GM19467 (cell line): ENCODE data around the gene CPT2.

Experiments used
- ATAC-seq: cut with Tn5 transposase; IDR thresholded peaks from one replicate; pipeline ENCODE4 v1.9.1; 2021; ENCODE audit warnings: mild to moderate bottlenecking, moderate library complexity; ENCODE audit not compliant: unreplicated experiment

Gene CPT2

GRCh38 chr1:53196485-53197290, at the start of gene CPT2:
TSS of gene CPT2 (plus strand) at chr1:53196824. CDS start at chr1:53196944, 120 bp downstream.
- peak; percentile 99 for ATAC-seq

GRCh38 chr1:53147174-53147573, 49.5 kb upstream of the CPT2 start:
- no peak for ATAC-seq

GRCh38 chr1:53148123-53148522, 48.5 kb upstream of the CPT2 start:
- ATAC-seq = no peak

- no peak for ATAC-seq
Measured at GRCh38 chr1:53153752-53154151, 42.9 kb upstream of the CPT2 start.

GRCh38 chr1:53154859-53155438, 41.7 kb upstream of the CPT2 start:
- ATAC-seq = no peak

GRCh38 chr1:53155534-53155933, 41.1 kb upstream of the CPT2 start:
- ATAC-seq = no peak

- no peak for ATAC-seq
Measured at GRCh38 chr1:53155945-53156344, 40.7 kb upstream of the CPT2 start.

- no peak for ATAC-seq
Measured at GRCh38 chr1:53156783-53157182, 39.8 kb upstream of the CPT2 start.

- no peak for ATAC-seq
Measured at GRCh38 chr1:53158900-53159299, 37.7 kb upstream of the CPT2 start.

- ATAC-seq = no peak
Measured at GRCh38 chr1:53160924-53161378, 35.7 kb upstream of the CPT2 start.

GRCh38 chr1:53162621-53163020, 34.0 kb upstream of the CPT2 start:
- ATAC-seq = no peak

- no peak for ATAC-seq
Measured at GRCh38 chr1:53163291-53163768, 33.3 kb upstream of the CPT2 start.

GRCh38 chr1:53165408-53165961, 31.1 kb upstream of the CPT2 start:
- ATAC-seq = no peak

GRCh38 chr1:53166366-53166765, 30.3 kb upstream of the CPT2 start:
- ATAC-seq = no peak

- ATAC-seq = no peak
Measured at GRCh38 chr1:53166912-53167311, 29.7 kb upstream of the CPT2 start.

GRCh38 chr1:53172426-53173128, 24.0 kb upstream of the CPT2 start:
- no peak for ATAC-seq

GRCh38 chr1:53174971-53175913, 21.4 kb upstream of the CPT2 start:
- ATAC-seq = no peak

- no peak for ATAC-seq
Measured at GRCh38 chr1:53176452-53177208, 20.0 kb upstream of the CPT2 start.

- no peak for ATAC-seq
Measured at GRCh38 chr1:53180226-53180625, 16.4 kb upstream of the CPT2 start.

GRCh38 chr1:53180951-53181350, 15.7 kb upstream of the CPT2 start:
- no peak for ATAC-seq
